Mucosa of rectum (tissue), 2 donors: ENCODE results near the gene KCNK3.
"Not testable (repeated sequence)": the region's sequence is repeated elsewhere in the genome, so short reads cannot be mapped to it uniquely, and the experiment has no call there.

ENCODE experiments used
- H3K27ac ChIP-seq, 2 donors: one replicate each; pipeline ENCODE4 v1.7.0; 2013; ENCODE audit warnings: inconsistent platforms in 2 of 2, low read depth in 2 of 2, low read length in 2 of 2
- H3K27me3 ChIP-seq, 2 donors: one replicate each; pipeline ENCODE4 v1.7.0; 2013; ENCODE audit warnings: low read length in 2 of 2; ENCODE audit not compliant: control insufficient read depth in 2 of 2, insufficient read depth in 2 of 2
- H3K36me3 ChIP-seq, 2 donors: one replicate each; pipeline ENCODE4 v1.7.0; 2013; ENCODE audit warnings: low read length in 2 of 2; ENCODE audit not compliant: control insufficient read depth in 2 of 2, insufficient read depth in 2 of 2
- H3K4me1 ChIP-seq, 2 donors: one replicate each; pipeline ENCODE4 v1.7.0; 2013; ENCODE audit warnings: low read length in 2 of 2, mild to moderate bottlenecking in 1 of 2; ENCODE audit not compliant: control insufficient read depth in 2 of 2, insufficient read depth in 2 of 2
- H3K4me3 ChIP-seq, 2 donors: one replicate each; pipeline ENCODE4 v1.7.0; 2013; ENCODE audit warnings: low read length in 2 of 2
- H3K9ac ChIP-seq, 2 donors: one replicate each; pipeline ENCODE4 v1.7.0; 2013; ENCODE audit warnings: low read length in 2 of 2, low read depth in 1 of 2, mild to moderate bottlenecking in 1 of 2
- H3K9me3 ChIP-seq, 2 donors: one replicate each; pipeline ENCODE4 v1.7.0; 2013; ENCODE audit warnings: low read length in 2 of 2; ENCODE audit not compliant: control insufficient read depth in 2 of 2
- donor health status: healthy.
- donor health status: Normal muscosa, but diverticular disease.

KCNK3 gene

DNA sequence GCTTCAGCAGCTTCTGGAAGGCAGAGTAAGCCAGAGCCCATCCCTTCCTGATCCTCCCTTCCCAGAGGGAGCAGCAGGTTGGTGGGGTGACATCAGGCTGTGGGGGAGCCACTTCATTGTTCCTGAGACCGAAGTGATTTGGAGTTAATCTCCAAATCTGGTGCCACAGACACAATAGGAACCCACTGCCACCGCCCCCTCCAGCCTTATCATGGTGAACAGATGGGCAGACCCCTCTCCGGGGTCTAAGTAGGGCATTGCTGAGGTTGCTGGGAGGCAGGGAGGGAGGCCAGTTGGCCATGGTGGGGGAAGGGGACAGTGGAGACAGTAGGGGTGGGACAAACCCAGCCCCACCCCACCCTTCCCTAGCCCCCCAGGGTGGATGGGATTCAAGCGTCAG is 46.0 kb downstream of the KCNK3 start:
- H3K4me3 ChIP-seq, result no peak overlapping the region
- no peak overlapping the region for H3K9ac ChIP-seq
- no peaks in the 10 kb centered on the region for H3K27me3 ChIP-seq
- H3K4me1 ChIP-seq, result peaks cover 0 to 2% of the 10 kb centered on the region in 2 donors
- H3K9me3 ChIP-seq, result no peaks in the 10 kb centered on the region
- H3K27ac ChIP-seq, result no peak overlapping the region
- no peaks in the 10 kb centered on the region for H3K36me3 ChIP-seq

DNA sequence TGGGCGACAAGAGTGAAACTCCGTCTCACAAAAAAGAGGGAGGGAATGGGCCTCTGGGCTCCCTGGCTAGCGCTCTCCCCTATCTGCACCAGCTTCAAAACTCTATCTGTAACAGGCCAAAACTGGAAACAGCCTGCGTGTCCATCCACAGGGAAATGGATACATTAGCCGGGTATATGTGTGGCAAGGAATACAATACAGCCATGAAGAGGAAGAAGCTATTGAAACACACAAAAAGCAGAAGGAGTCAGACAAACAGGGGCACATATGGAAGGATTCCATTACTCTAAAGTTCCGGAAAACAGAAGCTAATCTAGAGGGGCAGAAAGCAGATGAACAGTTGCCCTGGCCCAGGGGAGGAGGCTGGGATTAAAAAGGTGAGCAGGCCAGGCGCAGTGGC is 47.0 kb downstream of the KCNK3 start:
- no peak overlapping the region for H3K9ac ChIP-seq
- peaks cover 0 to 2% of the 10 kb centered on the region in 2 donors for H3K4me1 ChIP-seq
- H3K27ac ChIP-seq, result no peak overlapping the region
- no peaks in the 10 kb centered on the region for H3K27me3 ChIP-seq
- H3K4me3 ChIP-seq, result no peak overlapping the region
- no peaks in the 10 kb centered on the region for H3K36me3 ChIP-seq
- H3K9me3 ChIP-seq, result no peaks in the 10 kb centered on the region

DNA sequence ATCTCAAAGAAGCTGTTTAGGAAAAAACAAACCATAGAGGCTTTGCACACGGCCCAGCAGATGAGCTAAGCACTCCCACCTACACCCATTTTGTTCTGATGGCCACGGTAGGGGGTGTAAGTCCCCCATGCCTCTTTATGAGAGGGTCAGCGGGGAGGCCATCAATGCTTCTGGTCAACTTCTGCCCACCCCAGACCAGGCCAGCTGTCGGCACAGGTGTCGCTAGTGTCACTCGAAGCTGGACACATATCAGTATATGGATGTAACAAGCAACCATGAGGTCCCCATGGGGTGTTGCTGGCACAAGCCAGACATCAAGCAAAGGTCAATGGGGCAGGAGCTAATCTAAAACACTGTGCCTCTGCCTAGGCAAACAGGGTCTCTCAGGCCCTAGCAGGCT is 47.8 kb downstream of the KCNK3 start:
- H3K4me3 ChIP-seq, result no peak overlapping the region
- no peak overlapping the region for H3K27ac ChIP-seq
- no peaks in the 10 kb centered on the region for H3K36me3 ChIP-seq
- H3K9me3 ChIP-seq, result no peaks in the 10 kb centered on the region
- no peaks in the 10 kb centered on the region for H3K27me3 ChIP-seq
- H3K4me1 ChIP-seq, result no peaks in the 10 kb centered on the region
- H3K9ac ChIP-seq, result no peak overlapping the region

DNA sequence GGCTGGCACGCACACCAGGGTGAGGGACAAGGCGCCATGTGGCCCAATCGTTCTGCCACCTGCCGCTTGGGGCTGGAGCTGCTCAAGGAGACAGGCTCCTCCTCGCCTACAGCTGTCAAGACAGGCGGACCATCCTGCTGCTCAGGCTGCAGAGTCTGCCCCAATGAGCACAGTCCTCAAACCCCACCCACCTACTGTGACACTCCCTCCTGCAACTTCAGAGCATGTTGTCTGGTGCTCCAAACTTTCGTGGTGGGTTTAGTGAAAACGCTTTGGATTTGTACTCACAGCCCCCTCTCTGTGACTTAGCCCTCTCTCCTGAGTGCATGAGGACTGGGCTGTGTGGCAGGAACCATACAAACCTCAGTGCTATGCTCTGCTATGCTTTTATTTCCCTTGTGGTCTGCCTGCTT is 48.4 kb downstream of the KCNK3 start:
- no peaks in the 10 kb centered on the region for H3K4me1 ChIP-seq
- no peak overlapping the region for H3K27ac ChIP-seq
- no peak overlapping the region for H3K9ac ChIP-seq
- no peaks in the 10 kb centered on the region for H3K36me3 ChIP-seq
- no peaks in the 10 kb centered on the region for H3K9me3 ChIP-seq
- no peak overlapping the region for H3K4me3 ChIP-seq
- H3K27me3 ChIP-seq, result no peaks in the 10 kb centered on the region

DNA sequence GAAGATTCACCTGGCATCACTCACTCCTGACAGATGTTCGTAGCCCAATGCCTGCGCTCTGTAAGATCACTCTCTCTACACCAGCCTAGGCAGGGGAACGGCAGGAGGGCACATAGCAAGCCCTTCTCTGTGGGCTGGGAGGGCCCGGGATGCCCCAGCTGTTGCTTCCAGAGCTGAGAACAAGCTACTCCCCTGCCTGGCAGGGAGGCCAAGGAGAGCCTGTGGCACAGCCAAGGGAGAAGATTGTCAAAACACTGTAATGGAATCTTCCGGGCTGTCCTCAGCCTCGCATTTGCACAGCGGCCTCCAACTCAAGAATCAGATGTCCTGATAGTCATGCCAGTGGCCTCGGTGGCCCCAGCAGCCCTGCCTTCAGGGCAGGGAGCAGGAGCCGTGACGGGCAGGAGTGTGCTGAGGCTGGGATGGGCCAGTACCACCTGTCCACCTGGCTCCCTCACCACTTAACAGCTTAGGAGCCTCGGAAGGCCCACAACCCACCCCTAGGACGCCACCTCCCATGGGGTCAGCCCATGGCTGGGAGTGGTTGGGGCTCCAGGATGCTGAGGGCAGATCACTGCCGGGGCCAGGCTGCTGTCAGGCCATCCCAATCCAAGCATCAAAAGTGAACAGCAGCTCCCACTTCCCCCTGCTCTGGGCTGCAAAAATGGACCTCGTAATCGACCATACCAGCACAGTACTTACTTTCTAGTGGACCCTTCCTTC is 49.7 kb downstream of the KCNK3 start:
- no peaks in the 10 kb centered on the region for H3K36me3 ChIP-seq
- no peaks in the 10 kb centered on the region for H3K9me3 ChIP-seq
- H3K4me3 ChIP-seq, result no peak overlapping the region
- no peak overlapping the region for H3K27ac ChIP-seq
- H3K9ac ChIP-seq, result no peak overlapping the region
- no peaks in the 10 kb centered on the region for H3K27me3 ChIP-seq
- H3K4me1 ChIP-seq, result no peaks in the 10 kb centered on the region

DNA sequence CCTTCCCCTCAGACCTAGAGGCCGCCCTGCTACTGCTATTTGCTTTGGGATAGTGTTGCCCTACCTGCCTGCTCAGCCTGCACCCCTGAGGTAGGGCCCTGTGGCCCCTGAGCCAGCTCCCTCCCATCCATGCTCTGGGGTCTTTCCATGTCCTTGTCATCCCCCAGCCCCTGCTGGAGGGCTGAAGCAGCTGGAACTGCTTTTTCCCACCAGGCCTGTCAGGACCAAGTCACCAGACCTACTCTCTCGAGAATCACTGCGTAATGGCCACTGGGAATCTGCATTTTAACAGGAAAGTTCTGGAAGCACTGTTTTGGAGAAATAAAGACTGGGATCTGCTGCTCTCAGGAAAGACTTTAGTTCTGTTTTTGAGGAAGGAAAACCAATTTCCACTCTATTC is 51.3 kb downstream of the KCNK3 start:
- Histone ChIP-seq H3K9me3 (no peaks in the 10 kb centered on the region), H3K27me3 (no peaks in the 10 kb centered on the region), H3K4me3 (no peak overlapping the region), H3K36me3 (no peaks in the 10 kb centered on the region), H3K27ac (no peak overlapping the region), H3K4me1 (no peaks in the 10 kb centered on the region), H3K9ac (no peak overlapping the region)

DNA sequence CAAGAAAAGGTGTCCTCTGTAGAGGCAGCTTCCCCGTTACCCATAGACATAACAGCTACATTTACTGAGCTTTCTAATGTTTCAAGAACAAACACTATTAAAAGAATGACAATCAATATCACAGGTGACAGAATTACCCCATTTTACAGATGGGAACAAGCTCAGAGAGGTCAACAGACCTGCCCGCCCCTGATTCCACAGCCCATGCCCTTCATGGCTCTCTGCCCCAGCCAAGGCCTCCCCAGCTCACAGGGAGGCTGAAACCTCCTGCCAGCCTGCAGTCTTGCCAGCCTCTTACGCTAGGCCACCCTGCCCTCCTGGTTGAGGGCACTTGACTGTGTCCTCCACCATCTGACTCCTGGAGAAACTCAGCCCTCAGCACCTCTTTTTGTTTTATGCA is 52.4 kb downstream of the KCNK3 start:
- Histone ChIP-seq H3K27ac (no peak overlapping the region), H3K9me3 (no peaks in the 10 kb centered on the region), H3K9ac (no peak overlapping the region), H3K4me1 (no peaks in the 10 kb centered on the region), H3K36me3 (no peaks in the 10 kb centered on the region), H3K27me3 (no peaks in the 10 kb centered on the region), H3K4me3 (no peak overlapping the region)

DNA sequence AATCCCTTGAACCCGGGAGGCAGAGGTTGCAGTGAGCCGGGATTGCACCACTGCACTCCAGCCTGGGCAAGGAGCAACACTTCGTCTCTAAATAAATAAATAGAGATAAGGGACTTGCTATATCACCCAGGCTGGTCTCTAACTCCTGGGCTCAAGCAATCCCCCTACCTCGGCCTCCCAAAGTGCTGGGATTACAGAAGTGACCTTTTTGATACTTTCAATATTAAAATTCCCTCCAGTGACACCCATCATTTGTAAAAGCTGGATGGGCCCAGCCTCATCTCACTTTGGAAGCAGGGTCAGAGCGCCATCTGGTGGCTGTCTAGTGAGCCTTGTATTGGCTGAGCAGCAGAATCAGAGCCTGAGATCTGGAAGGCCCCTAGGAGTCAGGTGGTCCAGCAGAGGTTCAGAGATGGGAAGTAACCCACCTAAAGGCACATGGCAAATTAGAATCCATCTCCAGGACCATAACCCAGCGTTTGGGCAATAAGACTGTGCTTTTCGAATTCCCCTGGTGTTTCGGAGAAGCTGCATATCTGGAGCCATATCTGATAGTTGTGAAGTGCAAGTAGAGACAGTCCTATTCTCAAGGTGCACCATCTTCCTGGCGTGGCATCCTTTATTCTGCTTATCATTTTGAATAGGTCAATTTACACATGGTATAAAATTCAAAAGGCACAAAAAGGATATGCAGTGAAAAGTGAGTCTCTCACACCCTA is 53.2 kb downstream of the KCNK3 start:
- H3K4me3 ChIP-seq, result no peak overlapping the region
- no peaks in the 10 kb centered on the region for H3K27me3 ChIP-seq

DNA sequence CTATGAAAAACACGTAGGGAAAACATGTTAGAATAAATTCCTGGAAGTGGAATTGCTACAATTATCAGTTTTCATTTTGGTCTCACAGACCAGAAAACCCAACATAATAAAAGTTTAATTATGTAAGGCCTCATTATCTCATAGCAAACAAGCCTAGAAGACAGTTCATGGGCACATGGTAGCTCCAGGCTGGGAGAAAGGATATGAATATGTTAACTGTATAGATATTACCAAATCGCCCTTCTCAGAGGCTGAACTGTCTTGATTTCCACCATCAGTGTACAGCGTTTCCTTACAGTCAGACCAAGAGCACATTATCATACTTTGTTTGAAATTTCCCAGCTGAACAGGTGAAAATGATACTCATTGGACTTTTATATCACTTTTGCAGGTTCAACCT is 54.4 kb downstream of the KCNK3 start:
- H3K4me3 ChIP-seq, result no peak overlapping the region
- no peaks in the 10 kb centered on the region for H3K9me3 ChIP-seq
- H3K27me3 ChIP-seq, result no peaks in the 10 kb centered on the region
- H3K4me1 ChIP-seq, result no peaks in the 10 kb centered on the region
- no peak overlapping the region for H3K9ac ChIP-seq
- no peak overlapping the region for H3K27ac ChIP-seq
- H3K36me3 ChIP-seq, result no peaks in the 10 kb centered on the region

More for the DNA sequence above, 53.2 kb downstream of the KCNK3 start:
- Histone ChIP-seq H3K9me3 (no peaks in the 10 kb centered on the region), H3K4me1 (no peaks in the 10 kb centered on the region), H3K36me3 (no peaks in the 10 kb centered on the region), H3K27ac (no peak overlapping the region), H3K9ac (no peak overlapping the region)

DNA sequence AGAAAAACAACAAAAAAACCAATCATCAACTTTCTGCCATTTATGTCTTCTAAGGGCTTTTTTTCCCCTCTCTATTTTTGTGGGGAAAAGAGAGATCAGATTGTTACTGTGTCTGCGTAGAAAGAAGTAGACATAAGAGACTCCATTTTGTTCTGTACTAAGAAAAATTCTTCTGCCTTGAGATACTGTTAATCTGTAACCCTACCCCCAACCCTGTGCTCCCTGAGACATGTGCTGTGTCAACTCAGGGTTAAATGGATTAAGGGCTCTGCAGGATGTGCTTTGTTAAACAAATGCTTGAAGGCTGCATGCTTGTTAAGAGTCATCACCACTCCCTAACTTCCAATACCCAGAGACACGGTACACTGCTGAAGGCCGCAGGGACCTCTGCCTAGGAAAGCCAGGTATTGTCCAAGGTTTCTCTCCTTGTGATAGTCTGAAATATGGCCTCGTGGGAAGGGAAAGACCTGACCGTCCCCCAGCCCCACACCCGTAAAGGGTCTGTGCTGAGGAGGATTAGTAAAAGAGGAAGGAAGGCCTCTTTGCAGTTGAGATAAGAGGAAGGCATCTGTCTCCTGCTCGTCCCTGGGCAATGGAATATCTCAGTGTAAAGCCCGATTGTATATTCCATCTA is 57.4 kb downstream of the KCNK3 start:
- H3K9ac ChIP-seq, H3K27ac ChIP-seq, H3K4me1 ChIP-seq, H3K27me3 ChIP-seq, H3K9me3 ChIP-seq, H3K36me3 ChIP-seq, H3K4me3 ChIP-seq: not testable (repeated sequence)
